Liver (tissue), 3 donors: ENCODE measurements around the gene NEK10.

Source experiments
- ATF3 ChIP-seq: IDR thresholded peaks from 2 replicates; pipeline ENCODE4 v1.6.1; 2016; ENCODE audit warnings: antibody characterized with exemption
- CTCF ChIP-seq: fragments of 150-350 bp; IDR thresholded peaks from 2 replicates; pipeline ENCODE4 v1.5.1; 2017; ENCODE audit warnings: improper control_type of control experiment, low read depth, low read length; ENCODE audit not compliant: missing input control
- FOXA1 ChIP-seq: IDR thresholded peaks from 2 replicates; pipeline ENCODE4 v1.6.1; 2016; ENCODE audit warnings: antibody characterized with exemption
- HNF4A ChIP-seq, 2 donors: conservative IDR thresholded peaks; 2 replicates each; pipeline ENCODE4 v1.6.1; 2016; ENCODE audit warnings: antibody characterized with exemption in 2 of 2, mild to moderate bottlenecking in 2 of 2
- HNF4G ChIP-seq: IDR thresholded peaks from 2 replicates; pipeline ENCODE4 v1.6.1; 2016; ENCODE audit warnings: antibody characterized with exemption
- JUND ChIP-seq, 2 donors: IDR thresholded peaks; 2 replicates each; pipeline ENCODE4 v1.6.1; 2016; ENCODE audit warnings: antibody characterized with exemption in 2 of 2
- MAX ChIP-seq: IDR thresholded peaks from 2 replicates; pipeline ENCODE4 v1.6.1; 2016; ENCODE audit warnings: antibody characterized with exemption
- RAD21 ChIP-seq, 2 donors: IDR thresholded peaks; 2 replicates each; pipeline ENCODE4 v1.6.1; 2016; ENCODE audit warnings: antibody characterized with exemption in 2 of 2, mild to moderate bottlenecking in 2 of 2
- REST ChIP-seq: IDR thresholded peaks from 2 replicates; pipeline ENCODE4 v1.6.1; 2016; ENCODE audit warnings: antibody characterized with exemption, mild to moderate bottlenecking
- RXRA ChIP-seq, 2 donors: IDR thresholded peaks; 2 replicates each; pipeline ENCODE4 v1.6.1; 2017 to 2018; ENCODE audit warnings: antibody characterized with exemption in 2 of 2, mild to moderate bottlenecking in 1 of 2
- SP1 ChIP-seq: IDR thresholded peaks from 2 replicates; pipeline ENCODE4 v1.6.1; 2018; ENCODE audit warnings: antibody characterized with exemption, mild to moderate bottlenecking
- TAF1 ChIP-seq: conservative IDR thresholded peaks from 2 replicates; pipeline ENCODE4 v1.6.1; 2016; ENCODE audit warnings: antibody characterized with exemption, mild to moderate bottlenecking
- YY1 ChIP-seq: IDR thresholded peaks from 2 replicates; pipeline ENCODE4 v1.6.1; 2016; ENCODE audit warnings: antibody characterized with exemption, mild to moderate bottlenecking
- ZBTB33 ChIP-seq: IDR thresholded peaks from 2 replicates; pipeline ENCODE4 v1.6.1; 2016; ENCODE audit warnings: antibody characterized with exemption
- donor health status: healthy.
- donor health status: healthy.

- TF ChIP-seq JUND (IDR thresholded peaks at IDR 0.05): no peak
- no peak for TF ChIP-seq MAX
- no peak for TF ChIP-seq CTCF
- TF ChIP-seq YY1: no peak
- TF ChIP-seq ATF3: no peak
- TF ChIP-seq TAF1: no peak
- no peak for TF ChIP-seq REST
- TF ChIP-seq HNF4A (conservative IDR thresholded peaks at IDR 0.05): no peak
- TF ChIP-seq HNF4G: no peak
- no peak for TF ChIP-seq ZBTB33
- TF ChIP-seq RXRA (IDR thresholded peaks at IDR 0.05): no peak
- no peak for TF ChIP-seq FOXA1
- no peak for TF ChIP-seq RAD21 (IDR thresholded peaks at IDR 0.05)
- no peak for TF ChIP-seq SP1
Observed at GRCh38 chr3:27165321-27165721, 203.9 kb downstream of the NEK10 start.
